Heart left ventricle (tissue), 13 donors: Measurements from ENCODE around the gene TJP1.

Source experiments
- POLR2A ChIP-seq, 2 donors: fragments of 450-650 bp; IDR thresholded peaks; one replicate each; pipeline ENCODE4 v1.6.1; 2017; ENCODE audit warnings: antibody characterized with exemption in 2 of 2, mild to moderate bottlenecking in 2 of 2, moderate library complexity in 2 of 2
- TF ChIP-seq, protein P1 (sequence below), 12 donors: fragments of 200-600 bp; sonication (generic) in 4 of 12; IDR thresholded peaks; one replicate each; pipeline versions ENCODE4 v1.5.0 to v1.8.0; 2018 to 2022; ENCODE audit warnings: antibody characterized with exemption in 12 of 12, mild to moderate bottlenecking in 5 of 12
- donor health status: ischemic (EF 13 %, LVEDD 7.1; RV severe dilation, severe dysfunction).
- donor health status: DM: no; HTN: yes; CAD: no.
- donor health status: DM: no; HTN: no; CAD: no.
- donor health status: ischemic (EF 25% LVEDD 6.9; RV normal size, moderate dysfunction).
- donor health status: ischemic (EF 25% LVEDD 5.7; RV mildly dilated, moderate dysfunction).
- donor health status: ischemic (EF 35%, LVEDD 5.7; RV mildly dilated, moderate dysfunction).
- donor health status: nonischemic (EF 11% LVEDD 7.7; RV severe dilation, severe dysfunction).
- donor health status: DM: yes; HTN: yes; CAD: no.
- donor health status: PGD.
- donor health status: ischemic (EF 29% LVEDD 5.4; RV normal size, mild dysfunction).
- donor health status: nonischemic (EF 23%, LVEDD 6.1; RV moderate dilation, normal function).

DNA sequence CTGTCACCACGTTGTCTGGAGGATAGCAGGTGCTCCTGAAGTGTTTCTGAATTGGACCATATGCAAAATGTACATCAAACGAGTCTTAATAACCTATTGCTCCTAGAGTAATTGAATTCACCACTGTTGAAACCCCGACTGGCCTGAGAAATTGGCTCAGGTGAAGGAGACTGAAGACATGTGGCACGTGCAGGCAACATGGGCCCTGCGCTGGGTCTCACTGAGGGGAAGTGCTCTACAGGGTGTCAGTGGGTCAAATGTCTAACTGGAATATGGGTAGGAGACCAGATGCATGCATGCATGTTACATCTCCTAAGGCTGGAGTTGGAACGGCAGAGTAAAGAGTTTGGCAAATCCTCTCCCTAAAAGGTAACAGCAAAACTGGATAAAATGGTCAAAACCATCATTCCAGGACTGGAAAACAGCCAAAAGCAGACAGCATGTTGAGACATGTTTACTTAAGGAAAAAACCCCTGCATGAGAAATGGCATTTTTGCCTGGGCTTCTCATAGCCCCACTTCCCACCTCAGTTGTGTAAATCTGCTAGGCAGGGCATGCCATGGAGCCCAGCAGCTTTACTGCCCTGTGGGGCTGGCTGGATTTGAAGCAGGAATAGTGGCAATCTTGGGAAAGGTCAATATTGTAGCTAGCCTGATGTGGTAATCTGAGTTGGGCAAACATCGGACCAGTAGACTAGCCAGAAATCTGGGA lies 131.3 kb downstream of the TJP1 start:
- TF ChIP-seq, protein P1, sequence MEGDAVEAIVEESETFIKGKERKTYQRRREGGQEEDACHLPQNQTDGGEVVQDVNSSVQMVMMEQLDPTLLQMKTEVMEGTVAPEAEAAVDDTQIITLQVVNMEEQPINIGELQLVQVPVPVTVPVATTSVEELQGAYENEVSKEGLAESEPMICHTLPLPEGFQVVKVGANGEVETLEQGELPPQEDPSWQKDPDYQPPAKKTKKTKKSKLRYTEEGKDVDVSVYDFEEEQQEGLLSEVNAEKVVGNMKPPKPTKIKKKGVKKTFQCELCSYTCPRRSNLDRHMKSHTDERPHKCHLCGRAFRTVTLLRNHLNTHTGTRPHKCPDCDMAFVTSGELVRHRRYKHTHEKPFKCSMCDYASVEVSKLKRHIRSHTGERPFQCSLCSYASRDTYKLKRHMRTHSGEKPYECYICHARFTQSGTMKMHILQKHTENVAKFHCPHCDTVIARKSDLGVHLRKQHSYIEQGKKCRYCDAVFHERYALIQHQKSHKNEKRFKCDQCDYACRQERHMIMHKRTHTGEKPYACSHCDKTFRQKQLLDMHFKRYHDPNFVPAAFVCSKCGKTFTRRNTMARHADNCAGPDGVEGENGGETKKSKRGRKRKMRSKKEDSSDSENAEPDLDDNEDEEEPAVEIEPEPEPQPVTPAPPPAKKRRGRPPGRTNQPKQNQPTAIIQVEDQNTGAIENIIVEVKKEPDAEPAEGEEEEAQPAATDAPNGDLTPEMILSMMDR (IDR thresholded peaks at IDR 0.05): no peak
- TF ChIP-seq POLR2A (IDR thresholded peaks at IDR 0.05): no peak
